Stimulated activated CD4-positive, alpha-beta T cell treated with anti-CD3 and anti-CD28 coated beads, Interleukin-2, amount 100 ng/mL, for 24 hours (primary cell): ENCODE results near the gene LRRTM3.

ENCODE experiments used
- DNase-seq, 2 donors: peaks; one replicate each; pipeline ENCODE4 v3.0.0-alpha.2; 2020

LRRTM3 gene

GRCh38 chr10:67141300-67141699, 215.5 kb downstream of the LRRTM3 start:
- no peak for DNase-seq

GRCh38 chr10:67144530-67144929, 218.7 kb downstream of the LRRTM3 start:
- no peak for DNase-seq
